ENCODE data around the gene MXD1. TPM values are rescaled to one million over a fixed set of nuclear protein-coding genes. Genes with fewer than 3 reads are reported as not detected.

MXD1 gene
- total RNA-seq, 1 experiment from 2014 or later: 3.7 TPM

DNA sequence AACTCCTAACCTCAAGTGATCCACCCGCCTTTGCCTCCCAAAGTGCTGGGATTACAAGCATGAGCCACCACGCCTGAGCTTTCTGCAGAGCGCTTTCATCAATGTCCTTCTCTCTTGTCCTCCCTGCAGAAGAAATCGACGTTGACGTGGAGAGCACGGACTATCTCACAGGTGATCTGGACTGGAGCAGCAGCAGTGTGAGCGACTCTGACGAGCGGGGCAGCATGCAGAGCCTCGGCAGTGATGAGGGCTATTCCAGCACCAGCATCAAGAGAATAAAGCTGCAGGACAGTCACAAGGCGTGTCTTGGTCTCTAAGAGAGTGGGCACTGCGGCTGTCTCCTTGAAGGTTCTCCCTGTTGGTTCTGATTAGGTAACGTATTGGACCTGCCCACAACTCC is 23.1 kb downstream of the MXD1 start:
- Histone ChIP-seq H2BK120ac (ENCODE audit: low read depth, low read length, poor library complexity, severe bottlenecking) (no peak overlapping the region), H4K5ac (ENCODE audit: insufficient read length, low read depth, low read length) (no peak overlapping the region), H3K4me1 (ENCODE audit: insufficient read depth, low read length) (no peaks in the 10 kb centered on the region), H2BK20ac (ENCODE audit: low read depth, low read length, poor library complexity, severe bottlenecking) (no peak overlapping the region), H3K9ac (ENCODE audit: extremely low read depth, insufficient read length, low read length) (no peak overlapping the region), H4K20me1 (ENCODE audit: control insufficient read depth, insufficient read depth, insufficient read length) (no peaks in the 10 kb centered on the region), H3K79me1 (ENCODE audit: insufficient read depth, low read depth, low read length, poor library complexity, severe bottlenecking) (no peaks in the 10 kb centered on the region), H3K4ac (ENCODE audit: low read depth, low read length) (no peak overlapping the region), H2BK12ac (ENCODE audit: insufficient read length, low read depth, low read length) (no peak overlapping the region), H4K91ac (ENCODE audit: insufficient read length, low read depth, low read length) (no peak overlapping the region), H3K23me2 (ENCODE audit: insufficient read length, low read depth, low read length, poor library complexity, severe bottlenecking) (no peaks in the 10 kb centered on the region), H3K27me3 (ENCODE audit: insufficient read depth, low read length) (no peaks in the 10 kb centered on the region), H3K9me3 (ENCODE audit: control insufficient read depth, low read depth, low read length) (no peaks in the 10 kb centered on the region), H3K18ac (ENCODE audit: insufficient read length, low read depth, low read length) (no peak overlapping the region), H3K56ac (ENCODE audit: insufficient read length, low read depth, low read length) (no peak overlapping the region), H2BK15ac (ENCODE audit: low read depth, low read length) (no peak overlapping the region), H2AFZ (ENCODE audit: low read length) (no peak overlapping the region), H3T11ph (ENCODE audit: low read length) (no peak overlapping the region), H3K27ac (ENCODE audit: insufficient read length, low read depth, low read length) (no peak overlapping the region), H3K14ac (ENCODE audit: insufficient read depth, low read length) (no peak overlapping the region), H2AK5ac (ENCODE audit: insufficient read length, low read length) (no peak overlapping the region), H2BK5ac (ENCODE audit: insufficient read length, low read length) (no peak overlapping the region), H3K4me2 (ENCODE audit: insufficient read depth, insufficient read length, low read length) (no peak overlapping the region), H4K8ac (replicated peaks; ENCODE audit: insufficient read length, low read depth, low read length) (no peak overlapping the region), H3K23ac (ENCODE audit: insufficient read length, low read depth, low read length) (no peak overlapping the region), H3K79me2 (ENCODE audit: insufficient read depth, low read length) (no peaks in the 10 kb centered on the region)
- Mint-ChIP-seq H3K9me3 (no peaks in the 10 kb centered on the region), H3K4me3 (no peak overlapping the region), H3K36me3 (ENCODE audit: insufficient read depth in 1 of 3, low read depth in 3 of 3) (peaks cover 0 to 27% (median 11%) of the 10 kb centered on the region in 3 experiments; a peak in 5 of 7 replicates), H3K27ac (no peak overlapping the region), H3K4me1 (peaks cover 16 to 29% of the 10 kb centered on the region in 2 experiments), H3K27me3 (ENCODE audit: low read depth) (no peaks in the 10 kb centered on the region)
- TF ChIP-seq, protein P1, sequence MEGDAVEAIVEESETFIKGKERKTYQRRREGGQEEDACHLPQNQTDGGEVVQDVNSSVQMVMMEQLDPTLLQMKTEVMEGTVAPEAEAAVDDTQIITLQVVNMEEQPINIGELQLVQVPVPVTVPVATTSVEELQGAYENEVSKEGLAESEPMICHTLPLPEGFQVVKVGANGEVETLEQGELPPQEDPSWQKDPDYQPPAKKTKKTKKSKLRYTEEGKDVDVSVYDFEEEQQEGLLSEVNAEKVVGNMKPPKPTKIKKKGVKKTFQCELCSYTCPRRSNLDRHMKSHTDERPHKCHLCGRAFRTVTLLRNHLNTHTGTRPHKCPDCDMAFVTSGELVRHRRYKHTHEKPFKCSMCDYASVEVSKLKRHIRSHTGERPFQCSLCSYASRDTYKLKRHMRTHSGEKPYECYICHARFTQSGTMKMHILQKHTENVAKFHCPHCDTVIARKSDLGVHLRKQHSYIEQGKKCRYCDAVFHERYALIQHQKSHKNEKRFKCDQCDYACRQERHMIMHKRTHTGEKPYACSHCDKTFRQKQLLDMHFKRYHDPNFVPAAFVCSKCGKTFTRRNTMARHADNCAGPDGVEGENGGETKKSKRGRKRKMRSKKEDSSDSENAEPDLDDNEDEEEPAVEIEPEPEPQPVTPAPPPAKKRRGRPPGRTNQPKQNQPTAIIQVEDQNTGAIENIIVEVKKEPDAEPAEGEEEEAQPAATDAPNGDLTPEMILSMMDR (conservative IDR thresholded peaks at IDR 0.05): no peak
- DNase-seq: no peak
- no CpG with 5 or more reads among the region's 14 CpGs for WGBS (ENCODE audit: extremely low coverage, insufficient read length, low lambda C conversion rate)

Data from H9 (cell line).